ENCODE measurements around the gene PPM1H.

DNA sequence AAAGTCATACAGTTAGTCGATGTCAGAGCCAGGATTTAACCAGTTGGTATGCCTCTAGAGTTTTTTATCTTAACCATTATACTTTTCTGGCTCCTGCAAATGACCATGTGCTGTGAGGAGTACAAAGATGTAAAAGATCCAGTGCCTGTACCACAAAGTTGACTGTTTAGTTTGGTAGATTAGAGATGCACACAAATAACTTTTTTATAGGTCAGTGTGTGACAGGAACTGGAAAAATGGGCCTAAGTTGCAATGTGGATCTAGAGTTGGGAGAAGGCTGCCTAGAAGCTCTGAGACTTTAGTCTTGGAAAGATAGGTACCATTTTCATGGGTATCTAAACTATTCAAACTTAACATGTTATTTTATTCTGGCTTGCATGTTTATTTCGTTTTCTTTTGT is 32.8 kb upstream of the PPM1H start:
- TF ChIP-seq CHD2 (IDR thresholded peaks at IDR 0.05; ENCODE audit: low read length) (no peak), USF2 (IDR thresholded peaks at IDR 0.05; ENCODE audit: low read length) (no peak), JUND (IDR thresholded peaks at IDR 0.05; ENCODE audit: low read length) (no peak), POLR2A (IDR thresholded peaks at IDR 0.05; ENCODE audit: control extremely low read depth in 1 of 2, low read depth in 2 of 2, low read length in 2 of 2) (no peak), EP300 (IDR thresholded peaks at IDR 0.05; ENCODE audit: borderline replicate concordance in 1 of 2, low read depth in 2 of 2, low read length in 2 of 2) (no peak), SRF (IDR thresholded peaks at IDR 0.05; ENCODE audit: low read depth, low read length) (no peak), EZH2 (IDR thresholded peaks at IDR 0.05; ENCODE audit: low read depth, low read length, severe bottlenecking) (no peak), YY1 (IDR thresholded peaks at IDR 0.05; ENCODE audit: low read depth, low read length) (no peak), TAF1 (IDR thresholded peaks at IDR 0.05; ENCODE audit: low read depth, low read length) (no peak), CEBPB (IDR thresholded peaks at IDR 0.05; ENCODE audit: low read depth, low read length) (no peak), HDAC2 (IDR thresholded peaks at IDR 0.05; ENCODE audit: borderline replicate concordance in 1 of 2, low read depth in 2 of 2, low read length in 2 of 2) (no peak)
- TF ChIP-seq, protein P1, sequence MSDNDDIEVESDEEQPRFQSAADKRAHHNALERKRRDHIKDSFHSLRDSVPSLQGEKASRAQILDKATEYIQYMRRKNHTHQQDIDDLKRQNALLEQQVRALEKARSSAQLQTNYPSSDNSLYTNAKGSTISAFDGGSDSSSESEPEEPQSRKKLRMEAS (IDR thresholded peaks at IDR 0.05) = no peak
- TF ChIP-seq, protein P2, sequence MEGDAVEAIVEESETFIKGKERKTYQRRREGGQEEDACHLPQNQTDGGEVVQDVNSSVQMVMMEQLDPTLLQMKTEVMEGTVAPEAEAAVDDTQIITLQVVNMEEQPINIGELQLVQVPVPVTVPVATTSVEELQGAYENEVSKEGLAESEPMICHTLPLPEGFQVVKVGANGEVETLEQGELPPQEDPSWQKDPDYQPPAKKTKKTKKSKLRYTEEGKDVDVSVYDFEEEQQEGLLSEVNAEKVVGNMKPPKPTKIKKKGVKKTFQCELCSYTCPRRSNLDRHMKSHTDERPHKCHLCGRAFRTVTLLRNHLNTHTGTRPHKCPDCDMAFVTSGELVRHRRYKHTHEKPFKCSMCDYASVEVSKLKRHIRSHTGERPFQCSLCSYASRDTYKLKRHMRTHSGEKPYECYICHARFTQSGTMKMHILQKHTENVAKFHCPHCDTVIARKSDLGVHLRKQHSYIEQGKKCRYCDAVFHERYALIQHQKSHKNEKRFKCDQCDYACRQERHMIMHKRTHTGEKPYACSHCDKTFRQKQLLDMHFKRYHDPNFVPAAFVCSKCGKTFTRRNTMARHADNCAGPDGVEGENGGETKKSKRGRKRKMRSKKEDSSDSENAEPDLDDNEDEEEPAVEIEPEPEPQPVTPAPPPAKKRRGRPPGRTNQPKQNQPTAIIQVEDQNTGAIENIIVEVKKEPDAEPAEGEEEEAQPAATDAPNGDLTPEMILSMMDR (IDR thresholded peaks at IDR 0.05; ENCODE audit: control extremely low read depth in 1 of 3, insufficient read depth in 1 of 3, low read depth in 1 of 3, low read length in 3 of 3) = no peak
- TF ChIP-seq, protein P3, sequence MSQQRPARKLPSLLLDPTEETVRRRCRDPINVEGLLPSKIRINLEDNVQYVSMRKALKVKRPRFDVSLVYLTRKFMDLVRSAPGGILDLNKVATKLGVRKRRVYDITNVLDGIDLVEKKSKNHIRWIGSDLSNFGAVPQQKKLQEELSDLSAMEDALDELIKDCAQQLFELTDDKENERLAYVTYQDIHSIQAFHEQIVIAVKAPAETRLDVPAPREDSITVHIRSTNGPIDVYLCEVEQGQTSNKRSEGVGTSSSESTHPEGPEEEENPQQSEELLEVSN (IDR thresholded peaks at IDR 0.05) = no peak
